Epithelial cell of esophagus (primary cell): ENCODE data around the gene SH3BP5.
A peak's percentile ranks its signal among the peaks of the same experiment; 100 is the strongest.

Experiments used
- DNase-seq: peaks from one replicate; pipeline ENCODE4 v3.0.0; 2010; ENCODE audit warnings: low read depth
- H3K4me3 ChIP-seq: 2 replicates; pipeline ENCODE4 v1.5.1; 2011; ENCODE audit warnings: mild to moderate bottlenecking, low read length, control low read depth
- CTCF ChIP-seq: IDR thresholded peaks from 2 replicates; pipeline ENCODE4 v1.5.1; 2011; ENCODE audit warnings: low read depth, mild to moderate bottlenecking, low read length, control low read depth, inconsistent platforms; ENCODE audit not compliant: insufficient read depth; ENCODE audit errors: missing control alignments

SH3BP5 gene

GRCh38 chr3:15207836-15208504 lies 124.4 kb downstream of the SH3BP5 start:
- peak overlapping the region; percentile 88 for H3K4me3 ChIP-seq
- no peak for TF ChIP-seq CTCF
- DNase-seq, result no peak

- peak overlapping the region; percentile 88 for H3K4me3 ChIP-seq
- TF ChIP-seq CTCF, result no peak
- peak; percentile 63 for DNase-seq
Measured at GRCh38 chr3:15206662-15207576, 125.5 kb downstream of the SH3BP5 start.

GRCh38 chr3:15205934-15206661 lies 126.3 kb downstream of the SH3BP5 start, which contains the start of gene CAPN7:
TSS of gene CAPN7 (plus strand) at chr3:15206246. CDS start at chr3:15206496, 250 bp downstream.
- H3K4me3 ChIP-seq, result peak within 1 kb of the TSS; percentile 88
- DNase-seq, result peak; percentile 95
- peak; percentile 21 for TF ChIP-seq CTCF

- H3K4me3 ChIP-seq, result peak overlapping the region; percentile 58
- TF ChIP-seq CTCF, result no peak
- DNase-seq, result no peak
Measured at GRCh38 chr3:15205482-15205933, 126.9 kb downstream of the SH3BP5 start.
